GM12878 (cell line): ENCODE data around the gene KLHL25. TPM values are rescaled to one million over a fixed set of nuclear protein-coding genes. Genes with fewer than 3 reads are reported as not detected.

ENCODE experiments used
- ATAC-seq: fragments of 200-7000 bp; cut with Tn5 transposase; 3 replicates; pipeline ENCODE4 v1.9.1; 2020; ENCODE audit warnings: mild to moderate bottlenecking, moderate library complexity
- BruUV-seq: library from RNA; stranded (reverse); fragments of 400-500 nt; replicated peaks from 2 replicates; lab custom pipeline; 2021; lab: Mats Ljungman, UMichigan
- CTCF ChIA-PET: fragments of 300-600 bp; sonication (Branson Sonifier 250); formaldehyde crosslinking; extraction: SDS; loops from one replicate; lab custom pipeline; 2021; ENCODE audit warnings: inconsistent platforms; lab: Yijun Ruan, JAX
- POLR2A ChIA-PET: fragments of 350-600 bp; formaldehyde crosslinking; extraction: SDS; loops from one replicate; lab custom pipeline; 2021; ENCODE audit warnings: inconsistent platforms; lab: Charles Lee
- RAD21 ChIA-PET: fragments of 300-600 bp; sonication (Branson Sonifier 250); formaldehyde crosslinking; loops from one replicate; lab custom pipeline; 2023; ENCODE audit warnings: antibody characterized with exemption; ENCODE audit not compliant: unreplicated experiment; lab: Charles Lee
- SMC1A ChIA-PET: fragments of 300-600 bp; sonication (Branson Sonifier 250); formaldehyde crosslinking; loops from one replicate; lab custom pipeline; 2023; ENCODE audit not compliant: unreplicated experiment, uncharacterized antibody; lab: Charles Lee
- DNase-seq: peaks from one replicate; pipeline ENCODE4 v3.0.0-alpha.2; 2011; ENCODE audit warnings: low read depth, low spot score
- FAIRE-seq: peaks from 3 replicates; lab custom pipeline; 2011; peaks lifted over from hg19 to GRCh38; lab: Jason Lieb, UNC
- H2AFZ ChIP-seq: 2 replicates; pipeline ENCODE4 v1.6.0; 2011; ENCODE audit warnings: low read depth, low read length, control low read depth; ENCODE audit not compliant: control insufficient read depth
- H3K27ac ChIP-seq: 2 replicates; pipeline ENCODE4 v1.5.1; 2011; ENCODE audit warnings: control low read depth; ENCODE audit not compliant: control insufficient read depth, insufficient read depth
- H3K27me3 ChIP-seq, 2 experiments: replicated peaks in 1 of 2; 2 replicates each; pipeline versions ENCODE4 v1.6.0 to v1.6.1; 2011; ENCODE audit warnings: low read length in 1 of 2; ENCODE audit not compliant: control insufficient read depth in 2 of 2, insufficient read depth in 2 of 2
- H3K36me3 ChIP-seq, 2 experiments: 2 replicates each; pipeline ENCODE4 v1.5.1; 2011; ENCODE audit warnings: low read length in 1 of 2; ENCODE audit not compliant: control insufficient read depth in 2 of 2, insufficient read depth in 2 of 2
- H3K4me1 ChIP-seq: 2 replicates; pipeline ENCODE4 v1.6.1; 2011; ENCODE audit warnings: mild to moderate bottlenecking, low read length, moderate library complexity, mixed read lengths; ENCODE audit not compliant: control insufficient read depth, insufficient read depth
- H3K4me2 ChIP-seq: 2 replicates; pipeline ENCODE4 v1.6.0; 2011; ENCODE audit warnings: control low read depth; ENCODE audit not compliant: control insufficient read depth, insufficient read depth
- H3K4me3 ChIP-seq: fragments of 200-600 bp; sonication (generic); 2 replicates; pipeline ENCODE4 v1.5.1; 2016
- H3K79me2 ChIP-seq: 2 replicates; pipeline ENCODE4 v1.6.0; 2011; ENCODE audit warnings: low read length; ENCODE audit not compliant: control insufficient read depth, insufficient read depth
- H3K9ac ChIP-seq: 2 replicates; pipeline ENCODE4 v1.8.0; 2011; ENCODE audit warnings: low read length, control low read depth, mixed read lengths; ENCODE audit not compliant: control insufficient read depth, insufficient read depth
- H3K9me3 ChIP-seq: replicated peaks from 3 replicates; pipeline ENCODE4 v1.5.1; 2011; ENCODE audit warnings: mild to moderate bottlenecking, low read length; ENCODE audit not compliant: control insufficient read depth, insufficient read depth
- H4K20me1 ChIP-seq: 2 replicates; pipeline ENCODE4 v1.6.0; 2011; ENCODE audit not compliant: control insufficient read depth, insufficient read depth
- WGBS: methylation state at CpG from one replicate; pipeline ENCODE4 v1.1.6; 2016; ENCODE audit warnings: low lambda C conversion rate; ENCODE audit not compliant: insufficient replicate concordance, insufficient coverage; ENCODE audit errors: missing lambda C conversion rate; 5-methylcytosine and 5-hydroxymethylcytosine counted together
- in situ Hi-C: fragments of 300-500 bp; cut with MboI; formaldehyde crosslinking; loops from 9 replicates; pipeline ENCODE4 v1.14.3; 2018; ENCODE audit warnings: mixed read lengths
- intact Hi-C: fragments of 100-400 bp; cut with micrococcal nuclease; formaldehyde crosslinking; loops from one replicate; pipeline ENCODE4 v1.14.2; 2022; ENCODE audit not compliant: unreplicated experiment
- polyA plus RNA-seq, 11 experiments: library from polyadenylated mRNA; depleted of rRNA in 4 of 11; unstranded in 6 of 11; stranded (reverse) in 5 of 11; fragments of >200 nt; fragmentation: Nextera tagmentation in 4 of 11; fragmentation: Illumina TruSeq in 1 of 11; extraction: Ambion mirVana in 4 of 11; extraction: Trizol in 1 of 11; gene quantifications; 1 replicate in 1 of 11; 2 replicates in 10 of 11; pipeline versions ENCODE4 v1.2.1 to v1.2.3, GENCODE V29; 2011 to 2016; ENCODE audit warnings: inconsistent platforms in 2 of 11, missing spikeins in 2 of 11, low read depth in 1 of 11
- total RNA-seq, 4 experiments: library from RNA; depleted of rRNA in 3 of 4; stranded (reverse); fragments of >200 nt in 3 of 4; fragmentation: Illumina TruSeq in 1 of 4; extraction: Trizol in 1 of 4; gene quantifications; 2 replicates each; pipeline versions ENCODE4 v1.2.1 to v1.2.3, GENCODE V29; 2013 to 2021
- TF ChIP-seq, protein P1 (sequence below): fragments of 450-650 bp; formaldehyde crosslinking; IDR thresholded peaks from 2 replicates; pipeline ENCODE4 v1.4.0; 2022; ENCODE audit warnings: mild to moderate bottlenecking, moderate library complexity

Gene KLHL25
- total and polyA plus RNA-seq, 10 of the 15 experiments (the other 5 are each of a cell fraction or from before 2014, with no cell fraction given) = 0.04 to 3.0 (median 2.1) TPM; not detected in 1

DNA sequence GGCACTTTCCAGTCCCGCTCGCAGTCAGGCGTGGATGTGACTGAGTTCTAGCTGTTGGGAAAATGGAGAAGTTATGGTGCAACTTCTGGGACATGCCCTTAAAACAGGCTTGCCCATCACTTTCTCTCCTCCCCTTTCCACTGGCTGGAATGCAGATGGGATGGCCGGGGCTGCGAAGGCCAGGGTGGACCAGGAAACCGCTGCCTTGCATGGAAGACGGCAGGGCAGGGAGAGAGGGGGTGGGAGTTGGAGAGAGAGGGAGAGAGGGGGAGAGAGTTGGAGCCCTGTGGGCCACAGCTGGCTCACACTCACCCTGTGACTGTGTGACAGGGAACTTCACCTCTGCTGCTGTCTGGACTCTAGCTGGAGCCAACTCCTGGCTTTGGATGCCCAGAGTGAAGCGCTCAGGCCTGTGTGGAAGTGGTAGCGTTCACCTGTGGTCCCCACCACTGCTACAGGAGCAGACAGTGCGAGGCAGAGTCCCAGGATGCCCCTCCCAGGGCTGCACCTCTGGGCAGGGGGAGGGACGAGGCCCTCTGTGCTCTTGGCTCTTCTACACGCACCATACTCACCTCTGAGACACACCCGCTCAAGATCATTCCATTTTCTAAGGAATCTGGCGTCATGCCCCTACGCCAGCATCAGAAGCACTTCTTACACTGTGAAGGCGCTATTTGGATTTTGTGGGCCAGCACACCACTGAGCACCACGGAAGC lies 36.6 kb downstream of the KLHL25 start:
- TF ChIP-seq, protein P1, sequence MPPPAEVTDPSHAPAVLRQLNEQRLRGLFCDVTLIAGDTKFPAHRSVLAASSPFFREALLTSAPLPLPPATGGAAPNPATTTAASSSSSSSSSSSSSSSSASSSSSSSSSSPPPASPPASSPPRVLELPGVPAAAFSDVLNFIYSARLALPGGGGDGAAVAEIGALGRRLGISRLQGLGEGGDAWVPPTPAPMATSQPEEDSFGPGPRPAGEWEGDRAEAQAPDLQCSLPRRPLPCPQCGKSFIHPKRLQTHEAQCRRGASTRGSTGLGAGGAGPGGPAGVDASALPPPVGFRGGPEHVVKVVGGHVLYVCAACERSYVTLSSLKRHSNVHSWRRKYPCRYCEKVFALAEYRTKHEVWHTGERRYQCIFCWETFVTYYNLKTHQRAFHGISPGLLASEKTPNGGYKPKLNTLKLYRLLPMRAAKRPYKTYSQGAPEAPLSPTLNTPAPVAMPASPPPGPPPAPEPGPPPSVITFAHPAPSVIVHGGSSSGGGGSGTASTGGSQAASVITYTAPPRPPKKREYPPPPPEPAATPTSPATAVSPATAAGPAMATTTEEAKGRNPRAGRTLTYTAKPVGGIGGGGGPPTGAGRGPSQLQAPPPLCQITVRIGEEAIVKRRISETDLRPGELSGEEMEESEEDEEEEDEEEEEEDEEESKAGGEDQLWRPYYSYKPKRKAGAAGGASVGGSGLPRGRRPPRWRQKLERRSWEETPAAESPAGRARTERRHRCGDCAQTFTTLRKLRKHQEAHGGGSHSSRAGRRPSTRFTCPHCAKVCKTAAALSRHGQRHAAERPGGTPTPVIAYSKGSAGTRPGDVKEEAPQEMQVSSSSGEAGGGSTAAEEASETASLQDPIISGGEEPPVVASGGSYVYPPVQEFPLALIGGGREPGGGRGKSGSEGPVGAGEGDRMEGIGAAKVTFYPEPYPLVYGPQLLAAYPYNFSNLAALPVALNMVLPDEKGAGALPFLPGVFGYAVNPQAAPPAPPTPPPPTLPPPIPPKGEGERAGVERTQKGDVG (CRISPR knock-in tag) = no peak
- Histone ChIP-seq H3K36me3 (no peaks in the 10 kb centered on the region; a peak in 1 of 4 replicates), H3K9me3 (no peaks in the 10 kb centered on the region), H3K27ac (no peak overlapping the region), H3K27me3 (no peaks in the 10 kb centered on the region), H3K79me2 (no peaks in the 10 kb centered on the region), H2AFZ (no peak overlapping the region), H3K9ac (no peak overlapping the region), H3K4me3 (no peak overlapping the region), H4K20me1 (no peaks in the 10 kb centered on the region), H3K4me1 (no peaks in the 10 kb centered on the region), H3K4me2 (no peak overlapping the region)
- 66% methylated on average over 17 of the region's 17 CpGs for WGBS
- ChIA-PET SMC1A (no interaction called here), RAD21 (no interaction called here), CTCF (no interaction called here), POLR2A (interaction anchor here (0.5 kb wide), 1 partner anchor 29 kb away, joined by 7 read pairs; no protein-coding TSS in a partner anchor)
- FAIRE-seq (no peak), ATAC-seq (no peak), DNase-seq (no peak)
- in situ Hi-C loops = no loop called here
- no TSS peak for BruUV-seq
- intact Hi-C loops = no loop called here
